Fibroblast of the conjunctiva (primary cell): Measurements from ENCODE around the gene PDE6G.
A peak's percentile ranks its signal among the peaks of the same experiment; 100 is the strongest.
"Not testable (repeated sequence)": the region's sequence is repeated elsewhere in the genome, so short reads cannot be mapped to it uniquely, and the experiment has no call there.

Experiments used
- DNase-seq: peaks from one replicate; pipeline ENCODE4 v3.0.0-alpha.2; 2010; ENCODE audit warnings: low read depth

Gene PDE6G

DNA sequence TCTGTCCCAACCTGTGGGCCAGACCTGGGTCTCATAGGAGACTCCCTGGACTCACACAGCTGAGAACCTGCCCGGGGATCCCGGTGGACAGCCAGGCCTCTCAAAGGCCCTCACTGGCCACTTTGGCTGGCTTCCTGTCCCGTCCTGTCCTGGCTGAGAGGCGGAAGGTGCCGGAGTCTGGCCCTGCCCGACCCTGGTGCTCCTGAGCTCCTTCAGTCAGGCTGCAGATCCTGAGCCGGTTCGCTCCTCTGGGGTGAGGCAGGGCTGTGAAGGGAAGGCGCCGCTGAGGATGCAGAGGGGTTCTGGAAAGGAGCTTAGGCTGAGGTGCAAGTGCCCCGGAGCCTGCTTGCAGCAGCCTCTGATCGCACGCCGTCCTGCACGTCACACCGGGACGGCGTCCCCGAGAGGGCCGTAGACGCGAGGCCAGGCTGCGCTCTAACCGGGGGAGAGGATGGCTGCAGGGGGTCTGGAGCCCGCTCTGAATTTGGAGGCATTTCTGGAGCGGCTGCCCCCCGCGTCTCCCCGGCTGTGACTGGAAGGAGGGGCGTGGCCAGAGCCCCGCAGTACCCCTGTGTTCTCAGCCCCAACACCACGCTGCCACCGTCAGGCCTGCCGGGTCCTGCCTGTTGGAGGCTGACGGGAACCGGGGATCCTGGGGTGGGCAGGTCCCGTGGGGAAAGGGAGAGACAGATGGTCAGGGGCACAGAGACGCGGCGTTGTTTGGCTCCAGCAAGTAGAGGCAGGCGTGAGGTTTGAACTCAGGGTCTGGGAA, 31.6 kb upstream of the PDE6G start:
- DNase-seq = no peak

DNA sequence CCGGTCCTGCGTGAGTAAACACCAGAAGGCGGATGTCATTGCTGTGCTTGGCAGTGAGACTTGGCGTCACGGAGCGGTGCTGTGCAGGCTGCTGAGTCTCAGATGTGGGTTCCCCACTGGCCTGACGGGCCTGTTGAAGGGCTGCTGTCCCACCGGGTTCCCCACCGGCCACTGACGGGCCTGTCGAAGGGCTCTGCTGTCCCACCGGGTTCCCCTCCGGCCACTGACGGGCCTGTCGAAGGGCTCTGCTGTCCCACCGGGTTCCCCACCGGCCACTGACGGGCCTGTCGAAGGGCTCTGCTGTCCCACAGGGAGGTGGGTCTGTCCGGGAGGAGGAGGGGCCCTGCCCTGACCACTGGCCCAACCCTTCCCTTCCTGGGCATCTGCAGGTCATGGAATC, 30.3 kb upstream of the PDE6G start:
- DNase-seq = no peak

DNA sequence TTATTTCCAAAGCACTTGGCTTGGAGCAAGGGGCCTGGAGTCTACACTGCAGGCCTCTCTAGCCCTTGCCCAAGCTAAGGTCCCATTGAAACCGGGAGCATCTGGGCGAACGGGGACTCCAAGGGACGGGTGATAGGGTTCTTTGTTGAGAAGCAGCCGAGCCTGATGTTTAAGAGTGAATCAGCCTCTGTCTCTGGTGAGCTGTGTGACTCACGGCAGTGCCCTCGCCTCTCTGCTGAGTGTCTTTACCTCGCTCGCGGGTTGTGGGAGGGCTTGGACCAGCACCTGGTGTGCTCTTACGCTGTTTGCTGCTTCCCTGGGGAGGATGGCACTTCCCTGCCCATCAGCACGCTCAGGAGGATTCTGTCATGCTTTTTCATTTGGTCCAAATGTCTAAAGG, 28.8 kb upstream of the PDE6G start:
- DNase-seq = no peak

DNA sequence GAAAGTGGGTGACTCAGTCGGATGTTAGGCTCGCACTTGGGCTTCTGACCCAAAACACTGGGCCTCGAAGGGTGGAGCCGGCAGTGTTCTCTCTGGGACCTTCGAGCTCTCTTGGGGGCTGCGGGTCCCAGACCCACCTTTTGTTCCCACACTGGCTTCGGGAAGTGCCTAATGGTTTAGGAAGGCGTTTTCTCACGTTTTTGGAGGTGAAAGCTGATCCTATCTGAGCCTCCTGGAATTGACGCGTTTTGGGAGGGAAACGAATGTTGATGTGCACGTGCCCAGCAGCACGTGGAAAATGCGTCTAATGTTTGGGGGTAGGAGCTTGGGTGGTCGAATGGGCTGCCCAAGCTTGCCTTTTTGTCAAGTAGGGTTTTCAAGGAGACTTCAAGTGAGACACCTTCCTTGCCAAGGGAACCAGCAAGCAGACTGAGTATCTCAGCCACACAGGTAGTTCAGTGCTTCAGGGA, 28.1 kb upstream of the PDE6G start:
- DNase-seq = peak; percentile 56

DNA sequence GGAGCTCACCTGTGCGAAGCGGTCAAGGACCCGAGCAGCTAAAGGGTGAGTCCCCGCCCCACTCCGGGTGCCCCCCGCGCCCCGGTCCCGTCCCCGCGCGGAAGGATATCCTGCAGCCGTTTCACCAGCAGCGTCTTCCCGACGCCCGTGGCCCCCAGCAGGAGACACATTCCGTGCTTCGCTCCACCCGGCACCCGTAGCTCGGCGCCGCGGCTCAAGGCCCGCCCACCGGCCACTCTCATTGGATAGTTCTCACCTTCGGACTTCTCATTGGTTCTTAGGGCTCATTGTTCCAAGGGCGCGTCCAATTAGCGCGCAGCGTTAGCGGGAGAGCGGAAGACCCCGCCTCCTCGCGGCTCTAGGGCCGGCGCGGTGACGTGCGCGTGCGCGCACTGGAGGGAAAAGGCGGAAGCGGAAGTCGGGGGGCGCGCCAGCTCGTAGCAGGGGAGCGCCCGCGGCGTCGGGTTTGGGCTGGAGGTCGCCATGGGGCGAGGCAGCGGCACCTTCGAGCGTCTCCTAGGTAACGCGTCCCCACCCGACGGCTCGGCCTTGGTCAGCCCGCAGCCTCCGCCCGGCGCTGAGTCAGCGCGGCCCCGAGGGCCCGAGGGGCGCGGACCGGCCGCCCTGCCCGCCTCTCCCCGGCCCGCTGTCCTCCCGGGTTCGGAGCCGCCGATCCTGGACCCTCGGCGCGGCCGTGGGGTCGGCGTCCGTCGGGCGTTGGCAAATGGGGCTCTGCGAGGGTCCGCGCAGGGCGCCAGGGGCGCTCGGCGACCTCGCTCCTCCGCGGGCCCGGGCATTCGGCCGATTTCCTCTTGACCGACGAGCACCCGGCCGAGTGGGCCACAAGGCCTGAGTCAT, 27.5 kb upstream of the PDE6G start, which contains the start of the genes ARL16 and HGS:
Gene ARL16, minus strand, starts transcription at position 214 of the 858 bp plus-strand sequence. Its CDS starts 44 bp downstream, at position 170.
Gene HGS, plus strand, starts transcription at position 428 of the 858 bp plus-strand sequence. Its CDS starts 56 bp downstream, at position 484.
- peak; percentile 97 for DNase-seq

DNA sequence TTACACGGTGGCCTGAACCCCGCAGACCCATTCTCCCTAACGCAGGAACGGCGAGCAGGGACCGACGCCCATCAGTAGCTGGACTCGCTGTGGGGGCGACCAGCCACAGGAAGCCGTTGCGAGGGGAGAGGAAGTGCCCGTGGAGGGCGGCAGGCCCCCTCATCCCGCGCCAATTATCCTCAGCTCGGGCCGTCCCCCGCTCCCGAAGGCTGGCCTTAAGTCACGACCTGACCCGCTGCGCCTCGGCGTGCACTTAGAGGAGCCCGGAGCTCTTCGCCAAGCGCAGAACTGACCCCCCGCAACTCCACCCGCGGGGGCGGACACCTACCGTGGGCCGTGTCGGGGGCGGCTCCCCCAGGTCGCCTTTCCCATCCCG, 26.9 kb upstream of the PDE6G start:
- DNase-seq = no peak

DNA sequence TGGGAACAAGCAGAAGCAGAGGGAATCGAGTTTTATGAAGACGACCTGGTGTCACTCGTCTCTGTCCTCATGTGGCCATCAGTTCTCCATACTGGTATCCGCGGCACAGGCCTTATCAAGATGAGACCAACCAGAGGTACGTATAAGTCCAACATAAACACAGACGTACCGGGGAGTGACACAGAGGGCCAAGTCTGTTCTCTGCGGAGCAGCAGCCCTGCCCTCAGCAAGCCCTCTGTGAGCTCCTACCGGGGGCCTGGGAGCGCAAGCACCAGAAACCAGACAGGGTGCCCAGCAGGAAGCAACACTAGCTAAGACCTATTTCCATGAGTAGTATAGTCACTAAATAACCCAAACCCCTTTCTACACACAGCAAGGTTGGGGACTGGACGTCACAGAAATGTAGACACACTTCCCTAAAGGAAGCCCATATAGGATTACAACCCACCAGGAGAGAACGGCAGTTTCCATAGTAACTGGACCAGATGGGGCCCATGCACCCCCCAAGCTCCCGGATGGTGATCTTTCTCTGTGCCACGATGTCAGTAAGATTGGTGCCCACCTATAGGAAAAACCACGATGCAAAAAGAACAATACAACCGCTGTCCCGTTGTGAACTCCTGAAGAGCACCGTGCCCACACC, 26.3 kb upstream of the PDE6G start:
- DNase-seq = no peak

DNA sequence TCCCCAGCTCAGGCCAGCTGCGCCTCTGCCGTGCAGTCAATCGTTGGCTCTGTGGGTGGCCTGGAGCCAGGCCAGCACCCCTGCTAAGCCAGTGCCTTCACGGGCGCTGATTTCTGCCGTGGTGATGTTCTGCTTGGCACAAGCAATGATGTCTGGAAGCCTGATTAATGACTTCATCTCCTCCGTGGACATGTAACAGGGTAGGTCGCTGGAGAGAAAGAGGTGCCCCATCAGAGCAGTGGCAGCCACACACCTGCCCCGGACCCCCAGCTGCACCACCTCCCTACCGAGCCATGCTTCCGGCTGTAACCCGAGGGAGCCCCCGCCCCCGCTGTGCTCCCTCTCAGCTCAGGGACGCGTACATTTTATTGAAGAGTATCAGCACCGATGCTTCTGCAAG, 25.3 kb upstream of the PDE6G start:
- DNase-seq = no peak

DNA sequence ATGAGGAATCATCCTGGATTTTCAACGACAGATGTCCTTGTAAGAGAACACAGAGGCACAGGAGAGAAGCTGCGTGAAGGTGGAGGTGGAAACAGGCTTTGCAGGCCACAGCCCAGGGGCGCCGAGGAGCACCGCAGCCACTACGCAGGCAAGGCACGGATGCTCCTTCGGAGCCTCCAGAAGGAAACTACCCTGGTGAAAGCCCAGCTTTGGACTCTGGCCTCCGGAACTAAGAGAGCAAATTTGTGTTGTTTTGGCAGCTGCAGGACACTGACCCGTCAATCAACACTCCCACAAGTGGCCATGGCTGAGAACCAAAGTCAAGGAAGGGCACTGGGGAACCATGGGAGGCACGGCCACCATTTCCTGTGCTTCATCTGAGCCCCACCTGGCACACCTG, 23.8 kb upstream of the PDE6G start:
- no peak for DNase-seq

DNA sequence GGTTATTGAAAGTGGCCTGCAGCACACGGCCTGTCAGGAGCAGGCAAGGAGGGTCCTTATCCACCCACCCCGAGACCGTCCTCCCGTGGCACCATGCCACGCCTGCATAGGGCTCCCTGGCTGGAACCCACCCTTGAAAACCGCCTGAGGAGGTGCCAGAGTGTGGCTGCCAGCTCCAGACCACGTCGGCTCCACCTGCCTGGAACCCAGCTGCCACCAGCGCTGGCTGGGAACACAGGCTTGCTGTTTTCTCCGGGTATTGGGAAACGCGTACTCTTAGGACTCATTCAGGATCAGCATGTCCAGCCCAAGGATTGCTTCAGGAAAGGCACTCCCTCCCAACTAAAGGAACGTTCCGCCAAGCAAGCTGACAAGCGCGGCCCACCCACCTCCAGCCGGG, 20.6 kb upstream of the PDE6G start:
- no peak for DNase-seq

DNA sequence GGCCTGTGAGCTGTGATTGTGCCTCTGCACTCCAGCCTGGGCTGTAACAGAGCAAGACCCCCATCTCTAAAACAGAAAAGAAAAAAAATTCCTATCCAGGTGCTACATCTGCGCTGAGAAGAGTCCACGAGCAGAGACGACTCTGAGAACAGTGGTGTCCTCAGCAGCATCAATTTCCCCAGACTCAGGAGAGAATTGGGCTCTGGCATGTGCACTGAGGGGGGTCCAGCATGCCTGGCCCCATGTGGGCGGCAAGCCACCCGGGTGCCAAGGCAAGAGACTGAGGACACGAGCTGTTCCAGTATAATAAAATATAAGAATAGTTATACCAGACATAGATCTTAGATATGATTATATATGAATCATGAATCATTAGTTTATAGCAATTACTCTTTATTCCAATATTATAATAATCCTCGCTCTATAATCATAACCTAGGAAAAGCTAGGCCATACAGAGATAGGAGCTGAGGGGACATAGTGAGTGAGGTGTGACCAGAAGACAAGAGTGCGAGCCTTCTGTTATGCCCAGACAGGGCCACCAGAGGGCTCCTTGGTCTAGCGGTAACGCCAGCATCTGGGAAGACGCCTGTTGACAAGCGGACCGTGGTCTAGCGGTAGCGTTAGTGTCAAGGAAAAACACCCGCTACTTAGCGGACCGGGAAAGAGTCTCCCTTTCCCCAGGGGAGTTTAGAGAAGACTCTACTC, 19.3 kb upstream of the PDE6G start:
- not testable (repeated sequence) for DNase-seq

DNA sequence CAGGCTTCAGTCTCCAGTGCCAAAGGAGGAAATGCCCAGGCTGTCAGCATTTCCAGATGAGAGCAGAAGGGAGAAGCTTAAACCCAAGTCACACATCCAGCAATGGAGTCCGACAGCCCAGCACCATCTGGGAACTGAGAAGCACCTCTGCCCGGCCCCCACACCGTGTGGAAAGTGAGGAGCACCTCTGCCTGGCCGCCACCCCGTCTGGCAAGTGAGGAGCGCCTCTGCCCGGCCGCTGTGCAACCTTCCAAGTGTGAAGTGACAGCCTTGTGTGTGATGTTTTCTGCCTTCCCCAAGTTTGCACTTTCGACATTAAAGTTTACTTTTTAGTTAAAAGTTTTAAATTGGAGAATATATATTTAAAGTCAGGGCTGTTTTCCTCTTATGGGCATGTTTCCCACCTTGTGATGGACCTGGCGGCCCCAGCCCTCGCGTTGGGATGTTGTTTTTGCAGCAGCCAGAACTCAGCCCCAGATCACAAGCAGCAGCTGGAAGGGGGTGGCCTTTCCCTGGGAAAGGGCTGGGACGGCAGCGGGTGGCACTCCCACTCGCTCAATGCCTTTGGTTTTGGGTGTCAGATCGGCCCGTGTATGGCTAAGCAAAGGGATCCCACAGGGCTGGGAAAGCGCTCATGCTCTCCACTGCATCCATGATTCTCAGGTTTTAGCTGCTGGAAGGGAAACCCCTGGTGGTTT, 17.4 kb upstream of the PDE6G start:
- no peak for DNase-seq

DNA sequence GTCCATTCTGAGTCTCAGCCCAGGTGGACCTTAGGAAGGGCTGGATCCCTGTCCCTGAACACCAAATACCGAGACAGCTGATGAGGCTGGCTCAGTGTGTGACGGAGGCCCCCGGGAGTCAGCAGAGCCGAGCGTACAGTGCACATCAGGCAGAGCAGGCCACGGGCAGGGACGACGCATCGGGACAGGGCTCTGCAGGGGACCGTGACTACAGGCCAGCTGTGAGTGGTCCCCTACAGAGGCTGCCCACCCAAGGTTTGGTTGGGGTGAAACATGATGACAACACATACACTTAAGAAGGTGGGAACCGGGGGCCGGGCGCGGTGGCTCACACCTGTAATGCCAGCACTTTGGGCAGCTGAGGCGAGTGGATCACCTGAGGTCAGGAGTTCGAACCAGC, 16.6 kb upstream of the PDE6G start:
- DNase-seq = no peak

DNA sequence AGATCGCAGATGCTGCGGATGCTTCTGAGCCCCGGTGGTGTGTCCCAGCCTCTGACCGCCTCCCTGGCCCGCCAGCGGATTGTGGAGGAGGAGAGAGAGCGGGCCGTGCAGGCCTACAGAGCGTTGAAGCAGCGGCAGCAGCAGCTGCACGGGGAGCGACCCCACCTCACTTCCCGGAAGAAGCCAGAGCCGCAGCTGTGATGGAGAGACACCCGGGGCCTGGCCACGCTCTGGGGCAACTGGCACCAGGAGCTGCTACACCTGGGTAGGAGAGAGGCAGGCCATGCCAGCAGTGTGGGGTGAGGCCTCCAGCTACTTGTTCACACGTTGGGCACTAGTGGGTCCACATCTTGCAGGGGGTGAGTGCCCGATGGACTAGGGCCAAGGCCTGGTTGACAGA, 16.2 kb upstream of the PDE6G start:
- DNase-seq = no peak

DNA sequence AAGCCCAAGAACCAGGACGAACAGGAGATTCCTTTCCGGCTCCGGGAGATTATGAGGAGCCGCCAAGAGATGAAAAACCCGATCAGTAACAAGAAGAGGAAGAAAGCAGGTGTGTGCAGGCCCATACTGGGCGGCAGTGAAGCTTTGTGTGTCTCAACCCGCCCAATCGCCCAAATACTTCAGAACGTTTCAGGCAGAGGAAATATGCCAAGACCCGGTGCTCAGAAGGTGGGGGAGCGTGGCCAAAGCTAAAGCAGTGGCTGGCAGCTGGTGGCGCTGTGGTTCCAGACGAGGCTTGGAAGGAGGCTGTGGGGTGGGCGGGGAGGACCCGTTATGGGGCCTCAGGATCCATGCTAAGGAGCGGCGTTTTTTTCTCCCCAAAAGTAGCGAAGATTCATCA, 11.4 kb upstream of the PDE6G start:
- DNase-seq = no peak

DNA sequence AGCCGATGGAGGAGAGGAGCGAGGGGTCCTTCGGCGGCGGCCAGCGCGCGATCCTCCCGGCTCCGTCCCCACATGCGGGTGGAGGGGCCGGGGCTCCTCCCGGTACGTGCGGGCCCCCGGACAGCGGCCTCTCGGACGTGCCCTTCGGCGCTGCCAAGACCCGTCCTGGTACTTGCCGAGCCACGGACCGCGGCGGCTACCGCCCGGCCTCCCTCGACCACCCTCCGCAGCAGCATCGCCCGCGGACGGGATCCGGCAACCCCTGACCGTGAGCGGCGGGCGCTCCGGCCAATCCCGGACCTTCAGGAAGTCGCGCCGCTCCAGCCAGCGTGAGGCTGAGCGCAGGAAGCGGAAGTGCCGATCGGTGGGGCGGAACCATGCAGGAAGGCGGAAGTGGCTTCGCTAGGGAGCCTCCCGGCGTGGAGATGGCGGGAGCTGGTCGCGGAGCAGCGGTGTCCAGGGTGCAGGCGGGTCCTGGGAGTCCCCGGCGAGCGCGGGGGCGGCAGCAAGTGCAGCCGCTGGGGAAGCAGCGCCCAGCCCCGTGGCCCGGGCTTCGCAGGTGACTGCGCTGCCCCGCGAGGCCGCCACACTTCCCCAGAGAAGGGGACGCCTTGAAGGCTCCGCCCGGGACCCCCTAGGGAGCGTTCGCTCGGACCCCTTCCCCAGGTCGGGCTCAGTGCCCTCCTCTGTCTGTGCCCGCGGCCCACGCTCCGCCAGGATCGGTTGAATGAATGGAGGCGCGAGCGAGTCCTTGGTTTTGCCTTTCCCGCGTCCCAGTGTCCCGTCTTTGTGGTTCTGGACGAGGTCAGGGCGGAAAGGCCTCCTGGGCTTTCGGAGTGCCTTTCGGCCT, 10.2 kb upstream of the PDE6G start, which contains the start of the genes CCDC137 and OXLD1:
Gene CCDC137, plus strand, starts transcription at position 396 of the 850 bp plus-strand sequence. Its CDS starts 30 bp downstream, at position 426.
Gene OXLD1, minus strand, starts transcription at position 264 of the 850 bp plus-strand sequence. Its CDS starts 28 bp downstream, at position 236.
- peak; percentile 92 for DNase-seq

DNA sequence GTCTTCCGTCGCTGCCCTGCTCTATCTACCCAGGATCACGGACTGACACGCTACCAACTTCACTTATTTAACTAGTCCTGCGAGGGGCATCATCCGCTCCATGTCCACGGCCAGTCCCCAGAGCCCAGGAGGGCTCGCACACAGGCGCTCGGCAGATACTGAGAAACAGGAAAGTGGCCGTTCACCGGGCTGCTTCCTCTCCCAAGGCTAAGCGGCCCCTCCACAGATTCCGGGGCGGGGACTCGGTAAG, 9.7 kb upstream of the PDE6G start:
- no peak for DNase-seq

DNA sequence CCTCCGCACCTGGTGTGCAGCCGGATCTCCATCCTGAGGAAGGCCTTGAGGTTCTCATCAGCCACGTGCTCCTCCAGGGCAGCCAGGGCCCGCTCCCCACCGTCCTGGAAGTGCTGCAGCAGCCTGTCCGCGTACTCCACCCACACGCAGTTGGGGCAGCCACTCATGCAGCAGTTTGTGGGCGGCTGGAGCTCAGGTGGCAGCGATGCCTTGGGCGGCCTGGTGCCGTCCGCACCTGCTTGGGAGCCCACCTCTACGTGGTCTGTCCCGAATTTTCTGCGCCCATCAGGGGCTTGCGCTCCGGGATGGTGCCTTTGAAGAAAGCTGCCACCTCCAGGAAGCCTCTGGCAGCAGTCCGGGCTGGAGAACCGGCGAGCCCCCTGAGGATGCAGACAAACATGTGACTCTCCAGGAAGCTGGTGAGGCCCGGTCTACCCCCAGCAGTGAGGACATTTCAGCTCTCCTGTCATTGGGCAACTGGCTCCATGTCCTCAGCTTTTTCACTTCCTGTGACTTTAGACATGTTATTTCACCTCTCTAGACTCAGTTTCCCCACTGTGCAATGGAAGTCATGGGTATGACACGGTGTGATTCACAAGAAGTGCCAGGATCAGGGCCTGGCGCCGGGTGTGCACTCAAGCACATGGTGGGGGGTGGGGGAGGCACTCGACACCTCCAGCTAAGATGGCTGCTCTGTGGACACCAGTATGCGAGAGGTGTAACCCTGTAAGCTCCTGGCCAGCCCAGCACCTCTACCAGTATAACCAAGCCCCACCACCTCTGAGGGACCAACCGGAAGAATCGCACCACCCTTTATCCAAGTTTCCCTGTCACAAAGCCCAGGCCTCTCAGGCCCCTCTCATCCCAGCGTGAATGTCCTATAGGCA, 9.1 kb upstream of the PDE6G start:
- DNase-seq = no peak

DNA sequence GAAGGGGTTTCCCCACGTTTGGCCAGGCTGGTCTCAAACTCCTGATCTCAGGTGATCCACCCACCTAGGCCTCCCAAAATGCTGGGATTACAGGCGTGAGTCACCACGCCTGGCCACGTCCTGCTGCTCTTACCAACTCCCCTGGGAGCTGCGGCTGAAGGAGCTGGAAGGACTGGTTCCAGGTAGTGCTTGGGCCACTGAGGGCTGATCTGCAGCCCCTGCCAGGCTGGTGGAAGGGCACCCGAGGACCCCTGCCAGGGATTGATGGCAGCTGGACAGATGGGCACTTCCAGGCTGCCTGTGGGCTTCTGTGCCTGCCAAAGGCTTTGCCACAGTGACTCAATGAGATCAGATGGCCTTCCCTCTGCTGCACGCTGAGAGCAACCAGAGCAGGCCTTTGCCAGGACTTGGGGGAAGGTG, 7.7 kb upstream of the PDE6G start:
- no peak for DNase-seq
